ENCODE data around the gene SLC30A1. TPM values are rescaled to one million over a fixed set of nuclear protein-coding genes. Genes with fewer than 3 reads are reported as not detected.

The SLC30A1 gene
- total and polyA plus RNA-seq, 2 of the 13 experiments (the other 11 are each of a cell fraction or from before 2014, with no cell fraction given) = 5.9 to 24.4 TPM

GRCh38 chr1:211559222-211560010 lies 19.5 kb downstream of the SLC30A1 start (continued):
- TF ChIP-seq CBX2 (IDR thresholded peaks at IDR 0.05; ENCODE audit: low read depth, low read length) (no peak), CBX2 (CRISPR knock-in tag; IDR thresholded peaks at IDR 0.05; ENCODE audit: low read depth) (no peak)

GRCh38 chr1:211557894-211558625 lies 20.9 kb downstream of the SLC30A1 start:
- DNase-seq (ENCODE audit: low spot score) (no peak), FAIRE-seq (no peak), ATAC-seq (no peak)
- Histone ChIP-seq H3K79me2 (ENCODE audit: insufficient read depth, low read length) (no peaks in the 10 kb centered on the region), H3K4me3 (replicated peaks in 1 of 3; ENCODE audit: insufficient read depth in 1 of 3, low read depth in 2 of 3, low read length in 3 of 3) (no peak overlapping the region), H3K36me3 (replicated peaks in 1 of 2; ENCODE audit: control insufficient read depth in 1 of 2, insufficient read depth in 2 of 2, low read length in 2 of 2) (no peaks in the 10 kb centered on the region), H3K9ac (ENCODE audit: insufficient read depth, low read depth, low read length) (no peak overlapping the region), H3K27me3 (ENCODE audit: control insufficient read depth in 1 of 2, insufficient read depth in 2 of 2, low read length in 2 of 2) (peaks cover 0 to 1% of the 10 kb centered on the region in 2 experiments; a peak in 1 of 5 replicates), H3K4me1 (ENCODE audit: insufficient read depth, low read length) (peaks cover 14% of the 10 kb centered on the region), H2AFZ (ENCODE audit: low read length) (no peak overlapping the region), H3K4me2 (ENCODE audit: low read depth, low read length) (no peak overlapping the region), H4K20me1 (ENCODE audit: insufficient read depth, low read length) (no peaks in the 10 kb centered on the region), H3K9me3 (ENCODE audit: low read length) (no peaks in the 10 kb centered on the region), H3K27ac (ENCODE audit: extremely low read length, insufficient read depth, low read length) (no peak overlapping the region)
- in situ Hi-C loops (cut with HindIII; ENCODE audit: extremely low pct_ligation_motif_present, low pct_unique_long_range_greater_than_20kb) (no loop called here), intact Hi-C loops (cut with micrococcal nuclease; ENCODE audit: unreplicated experiment) (no loop called here)
- ChIA-PET POLR2A (no interaction called here), CTCF (ENCODE audit: low intra/inter-chr PET ratio, low total read pairs) (no interaction called here)
- WGBS (ENCODE audit: low lambda C conversion rate) = 52% methylated on average over 8 of the region's 8 CpGs
- BruUV-seq (replicated peaks) = no TSS peak
- no peak for TF ChIP-seq SNRNP70 (IDR thresholded peaks at IDR 0.05; ENCODE audit: low read depth, low read length)
- no peak for TF ChIP-seq ATF1 (CRISPR knock-in tag; IDR thresholded peaks at IDR 0.05)
- no peak for TF ChIP-seq MXD1 (CRISPR knock-in tag; IDR thresholded peaks at IDR 0.05)
- TF ChIP-seq IRF1 (CRISPR knock-in tag; IDR thresholded peaks at IDR 0.05; ENCODE audit: low read depth) = no peak
- TF ChIP-seq ZFP36 (IDR thresholded peaks at IDR 0.05; ENCODE audit: borderline replicate concordance, low read depth, low read length, partially characterized antibody) = no peak
- TF ChIP-seq PRMT3 (CRISPR knock-in tag; IDR thresholded peaks at IDR 0.05; ENCODE audit: borderline replicate concordance, low read depth) = no peak
- TF ChIP-seq REL (CRISPR knock-in tag; conservative IDR thresholded peaks at IDR 0.05) = no peak
- no peak for TF ChIP-seq THYN1 (CRISPR knock-in tag; IDR thresholded peaks at IDR 0.05; ENCODE audit: borderline replicate concordance, low read depth)
- no peak for TF ChIP-seq SSRP1 (CRISPR knock-in tag; IDR thresholded peaks at IDR 0.05)
- TF ChIP-seq HOXA3 (CRISPR knock-in tag; IDR thresholded peaks at IDR 0.05) = no peak

Data from HepG2 (cell line).